HT1080 (cell line): ENCODE results near the gene SNX25. TPM values are rescaled to one million over a fixed set of nuclear protein-coding genes. Genes with fewer than 3 reads are reported as not detected.
"Not testable (repeated sequence)": the region's sequence is repeated elsewhere in the genome, so short reads cannot be mapped to it uniquely, and the experiment has no call there.

Source experiments
- DNase-seq: peaks from one replicate; pipeline ENCODE4 v3.0.0-alpha.2; 2015; ENCODE audit warnings: low read depth
- total RNA-seq: library from RNA; depleted of rRNA; stranded (reverse); fragments of >200 nt; shearing (Covaris generic); gene quantifications from 2 replicates; pipeline ENCODE4 v1.2.3, GENCODE V29; 2014

Gene SNX25
- total RNA-seq, 1 experiment from 2014 or later, result 20.8 TPM

DNA sequence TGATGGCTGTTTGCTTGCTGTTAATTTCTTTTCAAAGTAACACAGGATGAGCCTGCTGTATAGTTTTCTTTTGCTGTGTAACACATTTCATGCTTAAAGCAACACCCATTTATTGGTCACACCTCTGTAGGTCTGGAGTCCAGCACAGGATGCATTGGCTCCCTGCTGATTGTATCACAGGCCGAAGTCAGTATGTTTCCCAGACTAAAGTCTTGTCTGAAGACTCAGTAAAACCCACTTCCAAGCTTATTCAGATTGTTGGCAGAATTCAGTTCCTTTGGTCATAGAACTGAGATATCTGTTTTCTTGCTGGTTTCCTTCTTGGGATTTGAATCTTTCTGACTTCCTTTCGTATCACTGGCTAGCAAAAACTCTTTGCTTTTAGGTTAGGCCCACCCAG is 132.0 kb downstream of the SNX25 start:
- no peak for DNase-seq

- DNase-seq, result no peak
Measured at GRCh38 chr4:185341841-185342240, 132.4 kb downstream of the SNX25 start.

DNA sequence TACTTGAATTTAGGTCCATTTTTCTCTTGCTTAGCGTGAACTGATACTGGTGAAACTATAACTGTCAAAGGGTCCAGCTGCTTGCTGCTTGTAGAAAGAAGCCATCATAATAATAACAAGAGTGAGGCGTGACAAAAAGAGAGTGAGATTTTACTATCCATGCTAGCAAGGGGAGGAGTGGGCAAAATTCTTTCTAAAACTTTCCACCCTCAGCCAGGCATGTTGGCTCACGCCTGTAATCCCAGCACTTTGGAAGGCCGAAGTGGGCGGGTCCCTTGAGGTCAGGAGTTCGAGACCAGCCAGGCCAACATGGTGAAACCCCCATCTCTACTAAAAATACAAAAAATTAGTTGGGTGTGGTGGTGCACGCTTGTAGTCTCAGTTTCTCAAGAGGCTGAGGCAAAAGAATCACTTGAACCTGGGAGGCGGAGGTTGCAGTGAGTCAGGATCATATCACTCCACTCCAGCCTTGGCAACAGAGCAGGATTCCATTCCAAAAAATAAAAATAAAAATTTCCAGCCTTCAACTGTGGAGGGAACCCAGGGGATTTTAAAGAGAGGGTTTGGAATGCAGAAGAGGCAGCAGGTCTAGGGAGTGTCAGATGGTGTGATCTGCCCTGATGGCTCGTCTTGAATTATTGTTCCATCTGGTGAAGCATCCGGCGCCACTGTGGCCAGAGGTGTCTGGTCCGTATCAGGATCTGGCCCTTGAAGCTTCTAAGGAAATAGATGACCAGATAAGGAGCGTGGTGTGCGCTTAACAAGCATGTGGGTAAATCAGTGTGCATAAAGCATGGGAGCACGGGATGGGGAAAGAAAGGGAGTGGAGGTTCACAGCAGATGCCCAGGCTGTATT is 134.6 kb downstream of the SNX25 start:
- no peak for DNase-seq

DNA sequence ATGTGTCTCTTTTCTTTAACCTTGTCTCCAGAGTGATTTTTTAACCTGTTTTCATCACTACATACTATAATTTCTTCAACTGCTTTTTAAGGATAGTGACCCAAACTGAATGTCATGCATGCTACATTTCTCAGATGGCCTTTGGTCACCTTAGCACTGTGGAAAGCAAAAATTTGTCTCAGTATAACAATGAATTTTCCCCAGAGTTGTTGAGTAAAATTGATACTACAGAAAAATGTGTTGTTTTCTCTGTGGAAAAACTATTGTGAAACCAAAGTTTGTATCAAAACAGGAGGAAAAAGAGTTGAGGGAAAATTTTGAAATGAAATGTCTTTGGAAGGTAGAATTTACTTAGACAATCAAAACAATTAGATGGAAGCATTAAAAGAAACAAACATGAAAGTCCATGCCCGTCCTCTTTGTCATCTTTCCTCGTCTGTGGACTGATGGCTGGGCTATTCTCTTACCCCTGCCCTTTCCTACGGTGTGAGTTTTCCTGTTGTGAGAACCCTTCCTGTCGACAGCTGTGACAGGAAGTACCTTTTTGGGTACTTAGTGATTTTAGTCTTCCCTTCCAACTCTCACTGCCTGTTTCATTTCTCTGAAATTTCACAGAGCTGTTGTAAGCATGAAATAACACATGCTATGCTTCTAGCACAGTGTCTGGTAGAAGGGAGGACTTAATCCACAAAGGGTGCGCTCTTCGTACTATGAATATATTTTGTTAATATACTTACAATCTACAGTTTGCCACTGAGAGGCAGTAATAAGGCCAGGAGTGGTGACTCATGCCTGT is 135.5 kb downstream of the SNX25 start:
- no peak for DNase-seq

GRCh38 chr4:185346975-185347601 is 137.7 kb downstream of the SNX25 start:
- peak; percentile 5 for DNase-seq

GRCh38 chr4:185351691-185352090 is 142.3 kb downstream of the SNX25 start:
- DNase-seq, result no peak

GRCh38 chr4:185352202-185352601 is 142.8 kb downstream of the SNX25 start:
- no peak for DNase-seq

DNA sequence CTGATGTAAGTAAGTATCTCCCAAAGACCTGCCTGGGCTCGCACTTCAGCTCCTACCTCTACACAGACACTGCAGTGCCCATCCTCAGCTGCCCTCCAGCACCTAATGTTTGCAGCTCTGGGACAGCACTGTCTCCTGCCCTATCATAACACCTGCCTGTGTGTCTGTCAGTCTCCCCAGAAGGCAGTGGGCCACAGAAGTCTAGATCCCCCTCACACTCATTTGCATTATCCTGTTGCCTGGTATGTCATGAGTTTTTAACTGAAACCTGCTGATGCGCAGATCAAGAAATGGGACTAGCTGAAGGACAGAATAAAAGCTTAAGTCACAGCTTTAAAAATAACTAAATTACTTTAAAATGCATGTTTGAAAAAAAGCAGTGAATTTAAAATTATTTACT is 143.3 kb downstream of the SNX25 start:
- no peak for DNase-seq

GRCh38 chr4:185357211-185357610 is 147.8 kb downstream of the SNX25 start:
- DNase-seq, result no peak

GRCh38 chr4:185357733-185358440 is 148.5 kb downstream of the SNX25 start:
- no peak for DNase-seq

GRCh38 chr4:185358514-185358913 is 149.1 kb downstream of the SNX25 start:
- peak; percentile 57 for DNase-seq

GRCh38 chr4:185358959-185359358 is 149.6 kb downstream of the SNX25 start:
- peak; percentile 17 for DNase-seq

GRCh38 chr4:185359767-185360446 is 150.5 kb downstream of the SNX25 start:
- DNase-seq, result peak; percentile 25

- DNase-seq, result no peak
Measured at GRCh38 chr4:185361872-185362271, 152.5 kb downstream of the SNX25 start.

DNA sequence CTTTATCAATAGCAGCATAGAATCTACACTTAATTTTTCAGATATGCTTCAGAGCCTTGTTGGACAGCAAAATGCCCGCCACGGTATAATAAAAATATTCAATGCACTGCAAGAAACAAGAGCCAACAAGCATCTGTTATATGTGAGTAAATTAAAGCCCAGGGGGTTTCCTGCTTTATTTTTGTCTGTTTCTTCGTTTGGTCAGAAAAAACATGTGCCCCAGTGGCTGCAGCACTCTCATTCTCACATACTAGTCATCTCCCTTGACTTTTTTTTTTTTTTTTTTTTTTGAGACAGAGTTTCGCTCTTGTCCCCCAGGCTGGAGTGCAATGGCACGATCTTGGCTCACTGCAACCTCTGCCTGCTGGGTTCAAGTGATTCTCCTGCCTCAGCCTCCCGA is 153.2 kb downstream of the SNX25 start:
- DNase-seq, result not testable (repeated sequence)

GRCh38 chr4:185363251-185363650 is 153.9 kb downstream of the SNX25 start:
- no peak for DNase-seq

DNA sequence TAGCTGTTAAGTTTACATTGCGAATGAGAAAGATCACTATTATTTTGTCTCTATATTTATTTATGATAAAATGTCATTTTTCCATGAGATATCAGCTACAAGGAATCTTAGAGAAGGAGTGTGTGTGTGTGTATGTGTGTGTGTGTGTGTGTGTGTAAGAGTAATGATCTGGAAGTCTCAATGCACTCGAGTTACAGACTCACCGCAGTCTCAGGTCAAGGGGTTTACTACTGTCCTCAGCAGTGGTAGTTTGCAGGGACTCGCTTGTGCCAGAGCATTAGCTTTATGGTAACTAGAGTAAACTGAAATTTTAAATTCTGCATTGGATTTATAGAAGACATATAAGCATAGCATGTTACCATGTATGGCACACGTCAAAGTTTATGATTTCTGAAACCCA is 155.5 kb downstream of the SNX25 start:
- DNase-seq, result no peak

- no peak for DNase-seq
Measured at GRCh38 chr4:185369731-185370130, 160.3 kb downstream of the SNX25 start.

DNA sequence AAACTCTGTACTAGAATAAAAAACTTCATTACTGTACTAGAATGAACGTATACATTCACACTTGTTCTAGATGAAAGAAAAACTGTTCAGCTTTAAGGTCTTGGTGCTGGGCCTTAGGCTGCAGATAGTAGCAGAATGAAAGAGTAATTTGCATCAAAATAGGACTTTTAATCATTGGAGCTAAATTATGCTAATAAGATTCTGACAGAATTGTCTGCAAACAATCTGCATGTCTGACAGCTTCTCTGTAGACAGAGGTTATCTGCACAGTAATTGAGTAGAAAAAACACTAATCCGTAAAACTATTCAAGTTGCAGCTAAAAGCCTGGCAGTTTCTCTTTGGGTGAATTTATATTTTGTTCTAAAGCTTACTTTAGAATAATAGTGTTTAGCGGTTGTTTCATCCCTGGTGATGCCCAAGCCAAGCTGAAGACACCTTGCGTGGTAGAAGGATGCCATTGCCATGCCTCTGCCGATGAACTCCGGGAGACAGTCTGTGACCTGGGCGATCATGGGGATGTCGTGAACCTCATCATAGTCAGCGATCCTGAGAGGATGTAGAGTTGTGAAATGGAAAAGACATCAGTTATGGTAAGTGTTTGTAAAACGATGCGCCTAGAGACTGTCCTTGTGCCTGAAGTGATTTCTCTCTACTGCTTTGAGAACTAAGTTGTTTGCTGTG is 161.0 kb downstream of the SNX25 start:
- no peak for DNase-seq

GRCh38 chr4:185371702-185372101 is 162.3 kb downstream of the SNX25 start:
- DNase-seq, result no peak
